ENCODE measurements around the gene KCNAB2. TPM values are rescaled to one million over a fixed set of nuclear protein-coding genes. Genes with fewer than 3 reads are reported as not detected.

Gene KCNAB2
- total and polyA plus RNA-seq, 2 experiments from 2014 or later, result 3.9 to 4.8 TPM

DNA sequence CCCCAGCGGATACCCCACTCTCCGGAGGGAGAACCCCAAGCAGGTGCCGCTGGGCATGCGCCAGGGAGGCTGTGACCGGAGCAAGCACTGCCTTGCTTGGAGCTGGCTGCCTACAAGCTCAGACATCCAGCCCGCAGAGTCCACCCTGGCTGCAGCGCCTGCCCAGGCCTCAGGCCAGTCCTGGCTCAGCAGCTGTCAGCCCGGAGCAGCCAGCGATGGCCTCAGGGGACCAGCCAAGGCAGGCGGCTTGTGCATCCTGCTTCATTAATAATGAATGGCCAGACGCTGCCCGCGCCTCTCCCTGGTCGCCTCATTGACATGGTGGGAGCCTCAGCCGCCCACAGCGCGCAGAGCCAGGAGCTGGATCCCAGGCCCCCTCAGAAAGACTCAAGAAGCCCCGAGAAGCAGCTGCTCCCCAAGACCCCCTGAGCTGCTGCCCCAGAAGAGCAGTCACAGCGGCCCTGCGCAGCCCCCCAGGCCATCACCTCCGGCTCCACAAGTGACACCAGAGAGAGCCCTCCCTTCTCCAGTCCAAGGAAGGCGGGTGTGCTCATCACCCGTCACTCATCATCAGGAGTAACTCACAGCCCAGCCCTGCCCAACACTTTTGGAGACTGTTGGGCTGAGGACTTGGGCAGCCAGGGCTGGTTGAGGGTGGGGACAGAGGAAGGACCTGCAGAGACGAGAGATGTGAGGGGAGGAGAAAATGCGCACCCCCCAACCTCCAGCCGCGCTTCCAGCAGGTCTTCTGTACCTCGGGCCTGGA lies 19.6 kb downstream of the KCNAB2 start:
- in situ Hi-C loops (cut with MboI), result loop anchor here (25.0 kb wide), 1 partner anchor 272 kb away; no protein-coding TSS in a partner anchor
- no peak overlapping the region for H3K27ac ChIP-seq
- H3K9me2 ChIP-seq (ENCODE audit: insufficient read depth), result no peaks in the 10 kb centered on the region
- no peaks in the 10 kb centered on the region for H3K9me3 ChIP-seq (ENCODE audit: low read depth)
- no peaks in the 10 kb centered on the region for H4K20me1 ChIP-seq (ENCODE audit: insufficient read depth)
- no peaks in the 10 kb centered on the region for H3K36me3 ChIP-seq (ENCODE audit: low read depth)
- no peaks in the 10 kb centered on the region for H3K79me2 ChIP-seq (ENCODE audit: insufficient read depth)
- WGBS, 2 experiments (ENCODE audit: low coverage in 1 of 2, low lambda C conversion rate in 2 of 2, missing lambda C conversion rate in 2 of 2), result 82 to 85% methylated on average over 24 to 27 of the region's 28 CpGs
- no peak for DNase-seq
- no peak overlapping the region for H2AFZ ChIP-seq
- H3K4me2 ChIP-seq (ENCODE audit: unreplicated experiment), result no peak overlapping the region
- TF ChIP-seq EZH2 (IDR thresholded peaks at IDR 0.05; ENCODE audit: insufficient read depth, poor library complexity, severe bottlenecking) (no peak), EZH2phosphoT487 (IDR thresholded peaks at IDR 0.05; ENCODE audit: insufficient read depth, low read depth) (no peak)
- H3K9ac ChIP-seq, result no peak overlapping the region
- no peaks in the 10 kb centered on the region for H3F3A ChIP-seq (ENCODE audit: insufficient read depth)
- H3K4me1 ChIP-seq (ENCODE audit: insufficient read depth), result no peaks in the 10 kb centered on the region
- no peaks in the 10 kb centered on the region for H3K27me3 ChIP-seq (replicated peaks; ENCODE audit: insufficient read depth)
- H3K4me3 ChIP-seq, result no peak overlapping the region

DNA sequence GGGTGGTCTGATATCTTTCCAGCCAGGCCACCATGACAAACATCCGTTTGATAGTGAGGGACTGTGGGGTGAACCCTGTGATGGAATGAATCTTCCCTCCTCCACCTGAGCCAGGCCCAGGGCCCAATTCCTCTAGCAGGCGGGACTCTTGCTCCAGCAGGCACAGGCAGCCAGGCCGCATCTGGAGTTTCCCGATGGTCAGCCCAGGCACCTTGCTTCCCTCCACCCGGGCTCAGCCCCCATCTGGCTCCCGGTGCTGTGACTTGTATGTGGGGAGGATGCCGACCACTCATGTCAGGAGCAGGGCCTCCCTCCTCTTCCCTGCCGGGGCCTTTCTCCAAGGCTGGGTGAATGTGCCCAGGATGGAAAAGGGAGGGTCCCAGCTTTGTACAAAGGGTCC lies 21.0 kb downstream of the KCNAB2 start:
- no peak overlapping the region for H3K9ac ChIP-seq
- no peak overlapping the region for H3K4me2 ChIP-seq (ENCODE audit: unreplicated experiment)
- in situ Hi-C loops (cut with MboI), result loop anchor here (25.0 kb wide), 1 partner anchor 271 kb away; no protein-coding TSS in a partner anchor
- no peak for DNase-seq
- TF ChIP-seq EZH2 (IDR thresholded peaks at IDR 0.05; ENCODE audit: insufficient read depth, poor library complexity, severe bottlenecking), result no peak
- TF ChIP-seq EZH2phosphoT487 (IDR thresholded peaks at IDR 0.05; ENCODE audit: insufficient read depth, low read depth), result no peak
- no peak overlapping the region for H3K27ac ChIP-seq
- no peak overlapping the region for H3K4me3 ChIP-seq
- H3F3A ChIP-seq (ENCODE audit: insufficient read depth), result no peaks in the 10 kb centered on the region
- no peaks in the 10 kb centered on the region for H3K36me3 ChIP-seq (ENCODE audit: low read depth)
- no peaks in the 10 kb centered on the region for H3K27me3 ChIP-seq (replicated peaks; ENCODE audit: insufficient read depth)
- H2AFZ ChIP-seq, result no peak overlapping the region
- no peaks in the 10 kb centered on the region for H4K20me1 ChIP-seq (ENCODE audit: insufficient read depth)
- H3K9me2 ChIP-seq (ENCODE audit: insufficient read depth), result no peaks in the 10 kb centered on the region
- no peaks in the 10 kb centered on the region for H3K79me2 ChIP-seq (ENCODE audit: insufficient read depth)
- no peaks in the 10 kb centered on the region for H3K4me1 ChIP-seq (ENCODE audit: insufficient read depth)
- WGBS, 2 experiments (ENCODE audit: low coverage in 1 of 2, low lambda C conversion rate in 2 of 2, missing lambda C conversion rate in 2 of 2), result 67 to 68% methylated on average over 7 to 8 of the region's 8 CpGs
- no peaks in the 10 kb centered on the region for H3K9me3 ChIP-seq (ENCODE audit: low read depth)

DNA sequence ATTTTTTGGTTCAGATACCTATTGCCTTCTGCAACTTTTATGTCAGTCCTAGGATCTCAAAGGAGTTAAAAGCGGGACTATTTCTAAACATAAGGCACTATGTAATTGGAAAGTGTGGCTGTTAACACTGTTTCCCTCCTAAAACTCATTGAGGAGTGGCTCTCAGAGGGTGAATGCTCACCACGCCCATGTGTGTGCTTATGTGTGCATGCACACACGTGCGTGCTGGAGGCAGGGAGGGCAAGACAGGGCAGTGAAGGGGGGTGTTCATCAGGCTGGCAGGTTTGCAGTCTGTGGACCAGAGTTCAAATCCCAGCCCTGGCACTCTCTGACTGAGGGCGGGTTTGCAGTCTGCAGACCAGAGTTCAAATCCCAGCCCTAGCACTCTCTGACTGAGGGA lies 22.4 kb downstream of the KCNAB2 start:
- Histone ChIP-seq H3K4me3 (no peak overlapping the region), H3K36me3 (ENCODE audit: low read depth) (no peaks in the 10 kb centered on the region), H3K4me1 (ENCODE audit: insufficient read depth) (no peaks in the 10 kb centered on the region), H3K4me2 (ENCODE audit: unreplicated experiment) (no peak overlapping the region), H3F3A (ENCODE audit: insufficient read depth) (no peaks in the 10 kb centered on the region), H3K9me3 (ENCODE audit: low read depth) (no peaks in the 10 kb centered on the region), H3K9ac (no peak overlapping the region), H4K20me1 (ENCODE audit: insufficient read depth) (no peaks in the 10 kb centered on the region), H3K9me2 (ENCODE audit: insufficient read depth) (no peaks in the 10 kb centered on the region), H3K79me2 (ENCODE audit: insufficient read depth) (no peaks in the 10 kb centered on the region), H2AFZ (no peak overlapping the region), H3K27ac (no peak overlapping the region), H3K27me3 (replicated peaks; ENCODE audit: insufficient read depth) (no peaks in the 10 kb centered on the region)
- DNase-seq, result no peak
- 50 to 54% methylated on average over 5 of the region's 5 CpGs for WGBS, 2 experiments (ENCODE audit: low coverage in 1 of 2, low lambda C conversion rate in 2 of 2, missing lambda C conversion rate in 2 of 2)
- in situ Hi-C loops (cut with MboI), result loop anchor here (25.0 kb wide), 1 partner anchor 269 kb away; no protein-coding TSS in a partner anchor
- TF ChIP-seq EZH2 (IDR thresholded peaks at IDR 0.05; ENCODE audit: insufficient read depth, poor library complexity, severe bottlenecking) (no peak), EZH2phosphoT487 (IDR thresholded peaks at IDR 0.05; ENCODE audit: insufficient read depth, low read depth) (no peak)

DNA sequence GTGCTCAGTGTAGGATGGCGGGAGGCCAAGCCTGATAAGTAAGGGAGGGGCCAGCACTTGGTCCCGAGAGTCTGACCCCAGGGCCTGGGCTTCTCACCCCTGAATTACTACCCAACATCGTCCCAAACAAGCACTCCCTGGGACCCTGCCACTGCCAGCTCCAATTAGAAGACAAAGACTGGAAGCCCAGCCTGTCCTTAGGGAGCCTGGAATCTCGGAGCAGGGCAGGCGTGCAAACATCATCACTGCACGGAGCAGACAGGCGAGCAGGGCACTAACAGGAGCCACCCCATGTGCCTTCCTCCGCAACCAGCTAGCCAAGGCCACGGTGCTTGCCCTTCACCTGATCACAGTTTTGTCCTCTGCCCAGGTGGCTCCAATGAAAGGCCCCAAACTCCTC lies 23.2 kb downstream of the KCNAB2 start:
- in situ Hi-C loops (cut with MboI), result loop anchor here (25.0 kb wide), 1 partner anchor 268 kb away; no protein-coding TSS in a partner anchor

More for the DNA sequence above, 23.2 kb downstream of the KCNAB2 start:
- Histone ChIP-seq H4K20me1 (ENCODE audit: insufficient read depth) (no peaks in the 10 kb centered on the region), H3K9me2 (ENCODE audit: insufficient read depth) (no peaks in the 10 kb centered on the region), H3K79me2 (ENCODE audit: insufficient read depth) (no peaks in the 10 kb centered on the region), H3K4me2 (ENCODE audit: unreplicated experiment) (no peak overlapping the region), H3K4me3 (no peak overlapping the region), H3K9me3 (ENCODE audit: low read depth) (no peaks in the 10 kb centered on the region), H2AFZ (no peak overlapping the region), H3K9ac (no peak overlapping the region), H3K27ac (no peak overlapping the region), H3K36me3 (ENCODE audit: low read depth) (no peaks in the 10 kb centered on the region), H3K27me3 (replicated peaks; ENCODE audit: insufficient read depth) (no peaks in the 10 kb centered on the region), H3F3A (ENCODE audit: insufficient read depth) (no peaks in the 10 kb centered on the region), H3K4me1 (ENCODE audit: insufficient read depth) (no peaks in the 10 kb centered on the region)
- no peak for DNase-seq
- no peak for TF ChIP-seq EZH2 (IDR thresholded peaks at IDR 0.05; ENCODE audit: insufficient read depth, poor library complexity, severe bottlenecking)
- no peak for TF ChIP-seq EZH2phosphoT487 (IDR thresholded peaks at IDR 0.05; ENCODE audit: insufficient read depth, low read depth)
- 56 to 61% methylated on average over 9 of the region's 9 CpGs for WGBS, 2 experiments (ENCODE audit: low coverage in 1 of 2, low lambda C conversion rate in 2 of 2, missing lambda C conversion rate in 2 of 2)

All from GM23248 (cell line).